ENCODE results near the gene CALHM2. TPM values are rescaled to one million over a fixed set of nuclear protein-coding genes. Genes with fewer than 3 reads are reported as not detected.

CALHM2 gene
- total and polyA plus RNA-seq, 2 of the 13 experiments (the other 11 are each of a cell fraction or from before 2014, with no cell fraction given) = 0.15 TPM; not detected in 1

- 98% methylated on average over 22 of the region's 23 CpGs for WGBS (ENCODE audit: low lambda C conversion rate)
- in situ Hi-C loops (cut with HindIII; ENCODE audit: extremely low pct_ligation_motif_present, low pct_unique_long_range_greater_than_20kb) (no loop called here), intact Hi-C loops (cut with micrococcal nuclease; ENCODE audit: unreplicated experiment) (no loop called here)
- DNase-seq (ENCODE audit: low spot score) = no peak
- BruUV-seq (replicated peaks) = no TSS peak
- no peak overlapping the region for H3K4me3 ChIP-seq (replicated peaks in 1 of 3; ENCODE audit: insufficient read depth in 1 of 3, low read depth in 2 of 3, low read length in 3 of 3)
- FAIRE-seq = no peak
- no peaks in the 10 kb centered on the region for H4K20me1 ChIP-seq (ENCODE audit: insufficient read depth, low read length)
- H3K36me3 ChIP-seq (replicated peaks in 1 of 2; ENCODE audit: control insufficient read depth in 1 of 2, insufficient read depth in 2 of 2, low read length in 2 of 2) = peaks cover 34 to 70% of the 10 kb centered on the region in 2 experiments
- peaks cover 17% of the 10 kb centered on the region for H3K4me1 ChIP-seq (ENCODE audit: insufficient read depth, low read length)
- no peak overlapping the region for H2AFZ ChIP-seq (ENCODE audit: low read length)
- ATAC-seq = no peak
- ChIA-PET CTCF (ENCODE audit: low intra/inter-chr PET ratio, low total read pairs) (no interaction called here), POLR2A (no interaction called here)
- H3K79me2 ChIP-seq (ENCODE audit: insufficient read depth, low read length) = no peaks in the 10 kb centered on the region
- H3K27me3 ChIP-seq (ENCODE audit: control insufficient read depth in 1 of 2, insufficient read depth in 2 of 2, low read length in 2 of 2) = no peaks in the 10 kb centered on the region
- H3K9me3 ChIP-seq (ENCODE audit: low read length) = no peaks in the 10 kb centered on the region
- H3K9ac ChIP-seq (ENCODE audit: insufficient read depth, low read depth, low read length) = no peak overlapping the region
- no peak overlapping the region for H3K4me2 ChIP-seq (ENCODE audit: low read depth, low read length)
- H3K27ac ChIP-seq (ENCODE audit: extremely low read length, insufficient read depth, low read length) = no peak overlapping the region
- TF ChIP-seq, protein P1, sequence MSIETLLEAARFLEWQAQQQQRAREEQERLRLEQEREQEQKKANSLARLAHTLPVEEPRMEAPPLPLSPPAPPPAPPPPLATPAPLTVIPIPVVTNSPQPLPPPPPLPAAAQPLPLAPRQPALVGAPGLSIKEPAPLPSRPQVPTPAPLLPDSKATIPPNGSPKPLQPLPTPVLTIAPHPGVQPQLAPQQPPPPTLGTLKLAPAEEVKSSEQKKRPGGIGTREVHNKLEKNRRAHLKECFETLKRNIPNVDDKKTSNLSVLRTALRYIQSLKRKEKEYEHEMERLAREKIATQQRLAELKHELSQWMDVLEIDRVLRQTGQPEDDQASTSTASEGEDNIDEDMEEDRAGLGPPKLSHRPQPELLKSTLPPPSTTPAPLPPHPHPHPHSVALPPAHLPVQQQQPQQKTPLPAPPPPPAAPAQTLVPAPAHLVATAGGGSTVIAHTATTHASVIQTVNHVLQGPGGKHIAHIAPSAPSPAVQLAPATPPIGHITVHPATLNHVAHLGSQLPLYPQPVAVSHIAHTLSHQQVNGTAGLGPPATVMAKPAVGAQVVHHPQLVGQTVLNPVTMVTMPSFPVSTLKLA (IDR thresholded peaks at IDR 0.05) = no peak
- TF ChIP-seq SOX13 (IDR thresholded peaks at IDR 0.05) (no peak), SOX13 (CRISPR knock-in tag; conservative IDR thresholded peaks at IDR 0.05 in 1 of 2, IDR thresholded peaks at IDR 0.05 in 1 of 2) (no peak), ZFP62 (CRISPR knock-in tag; IDR thresholded peaks at IDR 0.05) (no peak), RAD21 (CRISPR knock-in tag; IDR thresholded peaks at IDR 0.05) (no peak), ZNF569 (CRISPR knock-in tag; IDR thresholded peaks at IDR 0.05; ENCODE audit: borderline replicate concordance) (no peak), TOE1 (CRISPR knock-in tag; IDR thresholded peaks at IDR 0.05) (no peak), MAFK (conservative IDR thresholded peaks at IDR 0.05 in 1 of 2, IDR thresholded peaks at IDR 0.05 in 1 of 2; ENCODE audit: low read length in 2 of 2) (no peak), ZNF292 (CRISPR knock-in tag; IDR thresholded peaks at IDR 0.05; ENCODE audit: borderline replicate concordance, low read depth) (no peak), ZNF850 (CRISPR knock-in tag; conservative IDR thresholded peaks at IDR 0.05) (no peak), RORA (CRISPR knock-in tag; IDR thresholded peaks at IDR 0.05) (no peak)
- TF ChIP-seq, protein P2, sequence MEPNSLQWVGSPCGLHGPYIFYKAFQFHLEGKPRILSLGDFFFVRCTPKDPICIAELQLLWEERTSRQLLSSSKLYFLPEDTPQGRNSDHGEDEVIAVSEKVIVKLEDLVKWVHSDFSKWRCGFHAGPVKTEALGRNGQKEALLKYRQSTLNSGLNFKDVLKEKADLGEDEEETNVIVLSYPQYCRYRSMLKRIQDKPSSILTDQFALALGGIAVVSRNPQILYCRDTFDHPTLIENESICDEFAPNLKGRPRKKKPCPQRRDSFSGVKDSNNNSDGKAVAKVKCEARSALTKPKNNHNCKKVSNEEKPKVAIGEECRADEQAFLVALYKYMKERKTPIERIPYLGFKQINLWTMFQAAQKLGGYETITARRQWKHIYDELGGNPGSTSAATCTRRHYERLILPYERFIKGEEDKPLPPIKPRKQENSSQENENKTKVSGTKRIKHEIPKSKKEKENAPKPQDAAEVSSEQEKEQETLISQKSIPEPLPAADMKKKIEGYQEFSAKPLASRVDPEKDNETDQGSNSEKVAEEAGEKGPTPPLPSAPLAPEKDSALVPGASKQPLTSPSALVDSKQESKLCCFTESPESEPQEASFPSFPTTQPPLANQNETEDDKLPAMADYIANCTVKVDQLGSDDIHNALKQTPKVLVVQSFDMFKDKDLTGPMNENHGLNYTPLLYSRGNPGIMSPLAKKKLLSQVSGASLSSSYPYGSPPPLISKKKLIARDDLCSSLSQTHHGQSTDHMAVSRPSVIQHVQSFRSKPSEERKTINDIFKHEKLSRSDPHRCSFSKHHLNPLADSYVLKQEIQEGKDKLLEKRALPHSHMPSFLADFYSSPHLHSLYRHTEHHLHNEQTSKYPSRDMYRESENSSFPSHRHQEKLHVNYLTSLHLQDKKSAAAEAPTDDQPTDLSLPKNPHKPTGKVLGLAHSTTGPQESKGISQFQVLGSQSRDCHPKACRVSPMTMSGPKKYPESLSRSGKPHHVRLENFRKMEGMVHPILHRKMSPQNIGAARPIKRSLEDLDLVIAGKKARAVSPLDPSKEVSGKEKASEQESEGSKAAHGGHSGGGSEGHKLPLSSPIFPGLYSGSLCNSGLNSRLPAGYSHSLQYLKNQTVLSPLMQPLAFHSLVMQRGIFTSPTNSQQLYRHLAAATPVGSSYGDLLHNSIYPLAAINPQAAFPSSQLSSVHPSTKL (CRISPR knock-in tag; IDR thresholded peaks at IDR 0.05) = no peak
- TF ChIP-seq, protein P3, sequence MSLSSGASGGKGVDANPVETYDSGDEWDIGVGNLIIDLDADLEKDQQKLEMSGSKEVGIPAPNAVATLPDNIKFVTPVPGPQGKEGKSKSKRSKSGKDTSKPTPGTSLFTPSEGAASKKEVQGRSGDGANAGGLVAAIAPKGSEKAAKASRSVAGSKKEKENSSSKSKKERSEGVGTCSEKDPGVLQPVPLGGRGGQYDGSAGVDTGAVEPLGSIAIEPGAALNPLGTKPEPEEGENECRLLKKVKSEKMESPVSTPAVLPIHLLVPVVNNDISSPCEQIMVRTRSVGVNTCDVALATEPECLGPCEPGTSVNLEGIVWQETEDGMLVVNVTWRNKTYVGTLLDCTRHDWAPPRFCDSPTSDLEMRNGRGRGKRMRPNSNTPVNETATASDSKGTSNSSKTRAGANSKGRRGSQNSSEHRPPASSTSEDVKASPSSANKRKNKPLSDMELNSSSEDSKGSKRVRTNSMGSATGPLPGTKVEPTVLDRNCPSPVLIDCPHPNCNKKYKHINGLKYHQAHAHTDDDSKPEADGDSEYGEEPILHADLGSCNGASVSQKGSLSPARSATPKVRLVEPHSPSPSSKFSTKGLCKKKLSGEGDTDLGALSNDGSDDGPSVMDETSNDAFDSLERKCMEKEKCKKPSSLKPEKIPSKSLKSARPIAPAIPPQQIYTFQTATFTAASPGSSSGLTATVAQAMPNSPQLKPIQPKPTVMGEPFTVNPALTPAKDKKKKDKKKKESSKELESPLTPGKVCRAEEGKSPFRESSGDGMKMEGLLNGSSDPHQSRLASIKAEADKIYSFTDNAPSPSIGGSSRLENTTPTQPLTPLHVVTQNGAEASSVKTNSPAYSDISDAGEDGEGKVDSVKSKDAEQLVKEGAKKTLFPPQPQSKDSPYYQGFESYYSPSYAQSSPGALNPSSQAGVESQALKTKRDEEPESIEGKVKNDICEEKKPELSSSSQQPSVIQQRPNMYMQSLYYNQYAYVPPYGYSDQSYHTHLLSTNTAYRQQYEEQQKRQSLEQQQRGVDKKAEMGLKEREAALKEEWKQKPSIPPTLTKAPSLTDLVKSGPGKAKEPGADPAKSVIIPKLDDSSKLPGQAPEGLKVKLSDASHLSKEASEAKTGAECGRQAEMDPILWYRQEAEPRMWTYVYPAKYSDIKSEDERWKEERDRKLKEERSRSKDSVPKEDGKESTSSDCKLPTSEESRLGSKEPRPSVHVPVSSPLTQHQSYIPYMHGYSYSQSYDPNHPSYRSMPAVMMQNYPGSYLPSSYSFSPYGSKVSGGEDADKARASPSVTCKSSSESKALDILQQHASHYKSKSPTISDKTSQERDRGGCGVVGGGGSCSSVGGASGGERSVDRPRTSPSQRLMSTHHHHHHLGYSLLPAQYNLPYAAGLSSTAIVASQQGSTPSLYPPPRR (CRISPR knock-in tag; IDR thresholded peaks at IDR 0.05; ENCODE audit: borderline replicate concordance) = no peak
Observed at GRCh38 chr10:103443475-103444185, 8.5 kb downstream of the CALHM2 start.
